GM13976 (cell line): ENCODE measurements around the gene DNAH9.

Experiments used
- DNase-seq: peaks from one replicate; pipeline ENCODE4 v3.0.0; 2012; ENCODE audit warnings: low spot score
- in situ Hi-C: fragments of 300-500 bp; cut with MboI; formaldehyde crosslinking; loops from one replicate; pipeline ENCODE4 v1.12.0; 2022; ENCODE audit warnings: low sequenced_read_pairs, mixed read lengths, inconsistent platforms; ENCODE audit not compliant: unreplicated experiment
- TF ChIP-seq, protein P1 (sequence below): IDR thresholded peaks from 2 replicates; pipeline ENCODE4 v1.5.1; 2012; ENCODE audit warnings: borderline replicate concordance, mild to moderate bottlenecking; ENCODE audit not compliant: insufficient read depth; ENCODE audit errors: extremely low read depth, missing control alignments, control extremely low read depth

The DNAH9 gene

DNA sequence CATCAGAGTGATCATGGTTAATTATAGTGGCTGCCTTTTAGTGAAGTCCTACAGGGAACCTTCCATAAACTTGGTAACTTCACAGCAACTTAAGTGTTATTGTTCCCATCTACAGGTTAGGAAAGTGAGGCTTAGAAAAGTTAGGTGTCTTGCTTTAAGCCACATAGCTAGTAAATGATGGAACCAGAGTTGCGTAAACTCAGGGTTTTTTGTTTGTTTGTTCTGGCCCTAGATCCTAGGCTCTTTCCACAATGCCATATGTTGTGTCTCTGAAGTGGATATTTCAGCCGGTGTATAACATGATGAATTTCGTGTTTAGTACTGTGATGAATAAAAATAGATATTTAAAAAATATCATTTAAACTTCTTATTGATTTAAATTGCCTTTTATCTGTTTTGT lies 27.6 kb downstream of the DNAH9 start:
- TF ChIP-seq, protein P1, sequence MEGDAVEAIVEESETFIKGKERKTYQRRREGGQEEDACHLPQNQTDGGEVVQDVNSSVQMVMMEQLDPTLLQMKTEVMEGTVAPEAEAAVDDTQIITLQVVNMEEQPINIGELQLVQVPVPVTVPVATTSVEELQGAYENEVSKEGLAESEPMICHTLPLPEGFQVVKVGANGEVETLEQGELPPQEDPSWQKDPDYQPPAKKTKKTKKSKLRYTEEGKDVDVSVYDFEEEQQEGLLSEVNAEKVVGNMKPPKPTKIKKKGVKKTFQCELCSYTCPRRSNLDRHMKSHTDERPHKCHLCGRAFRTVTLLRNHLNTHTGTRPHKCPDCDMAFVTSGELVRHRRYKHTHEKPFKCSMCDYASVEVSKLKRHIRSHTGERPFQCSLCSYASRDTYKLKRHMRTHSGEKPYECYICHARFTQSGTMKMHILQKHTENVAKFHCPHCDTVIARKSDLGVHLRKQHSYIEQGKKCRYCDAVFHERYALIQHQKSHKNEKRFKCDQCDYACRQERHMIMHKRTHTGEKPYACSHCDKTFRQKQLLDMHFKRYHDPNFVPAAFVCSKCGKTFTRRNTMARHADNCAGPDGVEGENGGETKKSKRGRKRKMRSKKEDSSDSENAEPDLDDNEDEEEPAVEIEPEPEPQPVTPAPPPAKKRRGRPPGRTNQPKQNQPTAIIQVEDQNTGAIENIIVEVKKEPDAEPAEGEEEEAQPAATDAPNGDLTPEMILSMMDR: no peak
- in situ Hi-C loops: loop anchor here (25.0 kb wide), 1 partner anchor 739 kb away; no protein-coding TSS in a partner anchor

DNA sequence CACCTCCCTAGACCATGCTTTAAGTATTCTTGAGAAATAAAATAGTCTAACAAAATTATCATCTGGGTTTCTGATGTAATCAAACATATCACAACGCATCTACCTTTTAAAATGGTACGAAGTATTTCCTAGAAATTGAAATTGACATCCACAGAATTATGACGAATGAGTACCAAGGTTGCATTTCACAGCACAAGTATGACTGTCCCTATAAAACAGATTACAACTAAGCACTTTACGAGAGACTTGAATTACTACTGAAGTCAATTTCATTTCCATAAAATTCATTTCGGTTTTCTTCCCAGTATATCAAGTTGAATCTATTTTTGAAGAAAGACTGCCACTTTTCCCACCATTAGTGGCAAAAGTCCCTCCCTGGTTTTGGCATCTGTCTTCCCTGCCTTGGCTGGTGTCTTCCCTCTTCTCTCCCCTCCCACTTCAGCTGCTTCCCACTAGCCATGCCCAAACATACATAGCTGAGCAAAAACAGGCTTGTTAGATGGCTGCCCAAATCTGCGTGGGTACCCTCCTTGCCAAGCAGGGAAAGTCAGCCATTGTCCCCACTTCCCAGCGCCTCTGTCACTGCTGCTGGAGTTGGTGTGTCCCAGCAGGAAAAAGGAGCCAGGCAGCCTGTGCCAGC lies 29.2 kb downstream of the DNAH9 start:
- TF ChIP-seq, protein P1: no peak
- no peak for DNase-seq
- in situ Hi-C loops: loop anchor here (25.0 kb wide), 1 partner anchor 740 kb away; no protein-coding TSS in a partner anchor

More for the DNA sequence above, 27.6 kb downstream of the DNAH9 start:
- no peak for DNase-seq

DNA sequence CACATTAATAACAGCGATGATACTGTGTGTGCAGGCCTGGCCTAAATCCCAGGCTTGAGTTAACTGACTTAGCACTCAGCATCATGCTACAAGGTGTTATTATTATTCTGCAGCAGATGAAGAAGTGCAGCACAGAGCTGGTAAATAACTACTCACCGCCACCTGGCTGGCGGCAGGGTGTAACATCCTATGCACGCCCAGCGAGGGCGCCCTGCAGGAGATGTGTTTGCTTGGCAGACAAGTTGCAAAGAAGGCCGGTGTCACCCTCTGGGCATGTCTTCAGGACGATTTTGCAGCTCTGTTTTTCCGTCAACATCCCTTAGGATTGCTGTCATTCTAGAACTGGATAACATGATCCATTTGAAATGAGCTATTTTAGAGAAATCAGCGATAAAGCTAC lies 30.1 kb downstream of the DNAH9 start:
- in situ Hi-C loops: loop anchor here (25.0 kb wide), 1 partner anchor 741 kb away; no protein-coding TSS in a partner anchor
- DNase-seq: no peak
- TF ChIP-seq, protein P1: no peak

DNA sequence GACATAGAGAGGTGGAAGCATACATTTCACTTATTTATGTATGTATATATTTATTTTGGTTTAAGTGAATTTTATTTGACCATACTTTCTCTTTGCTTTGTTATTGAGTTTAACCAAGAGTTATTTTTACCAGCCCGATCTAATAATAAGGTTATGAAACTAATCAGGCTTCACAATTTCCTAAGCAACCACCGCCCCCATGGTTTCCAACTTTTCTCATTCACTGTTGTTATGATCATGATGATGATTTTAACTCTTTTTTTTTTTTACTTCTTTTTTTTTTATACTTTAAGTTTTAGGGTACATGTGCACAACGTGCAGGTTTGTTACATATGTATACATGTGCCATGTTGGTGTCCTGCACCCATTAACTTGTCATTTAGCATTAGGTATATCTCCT lies 30.6 kb downstream of the DNAH9 start:
- in situ Hi-C loops: loop anchor here (25.0 kb wide), 1 partner anchor 742 kb away; no protein-coding TSS in a partner anchor
- TF ChIP-seq, protein P1: no peak
- DNase-seq: no peak

DNA sequence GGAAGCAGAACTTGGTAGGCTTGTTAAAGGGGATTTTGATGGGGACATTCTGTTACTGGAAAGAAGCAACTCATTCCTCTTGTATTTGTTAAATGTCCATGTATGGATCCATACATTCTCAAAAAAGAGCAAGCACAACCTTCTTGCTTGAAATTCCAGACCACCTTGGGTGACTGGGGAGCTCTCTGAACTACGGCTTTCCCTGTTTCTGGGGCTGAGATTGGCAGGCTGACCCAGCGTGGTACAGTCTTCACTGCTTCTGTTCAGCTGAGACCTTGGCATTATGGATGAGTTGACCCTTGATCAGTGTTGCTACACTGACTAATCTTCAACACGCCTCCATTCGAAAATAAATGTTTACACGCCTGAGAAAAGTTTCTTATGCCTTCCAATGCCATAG lies 38.5 kb downstream of the DNAH9 start:
- DNase-seq: no peak
- in situ Hi-C loops: loop anchor here (25.0 kb wide), 1 partner anchor 749 kb away; no protein-coding TSS in a partner anchor
- TF ChIP-seq, protein P1: no peak

DNA sequence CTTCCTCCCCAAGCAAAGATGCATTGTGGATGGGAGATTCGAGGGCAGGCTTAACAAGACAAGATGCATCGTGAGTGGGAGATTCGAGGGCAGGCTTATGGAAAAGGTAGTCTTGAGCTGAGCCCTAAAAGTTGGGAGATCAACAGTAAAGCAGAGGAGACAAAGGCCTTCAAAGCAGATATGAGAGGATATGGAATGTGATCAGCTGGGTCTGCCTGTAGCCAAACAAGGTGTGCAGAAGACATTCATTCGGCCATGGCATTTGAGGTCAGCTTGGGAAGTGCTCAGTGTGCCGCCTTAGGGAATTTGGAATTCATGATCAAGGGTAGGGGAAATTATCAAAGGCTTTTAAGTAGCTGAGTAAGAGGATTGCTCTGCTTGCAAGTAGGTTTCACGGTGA lies 39.5 kb downstream of the DNAH9 start:
- no peak for DNase-seq
- in situ Hi-C loops: loop anchor here (25.0 kb wide), 1 partner anchor 750 kb away; no protein-coding TSS in a partner anchor
- TF ChIP-seq, protein P1: no peak
